GM18507 (cell line): ENCODE data around the gene GLE1.

Experiments
- DNase-seq: peaks from one replicate; pipeline ENCODE4 v3.0.0; 2011; ENCODE audit warnings: low read depth; ENCODE audit not compliant: insufficient read length; ENCODE audit errors: extremely low spot score
- FAIRE-seq: peaks from 2 replicates; lab custom pipeline; 2011; peaks lifted over from hg19 to GRCh38; lab: Jason Lieb, UNC

The GLE1 gene, protein sequence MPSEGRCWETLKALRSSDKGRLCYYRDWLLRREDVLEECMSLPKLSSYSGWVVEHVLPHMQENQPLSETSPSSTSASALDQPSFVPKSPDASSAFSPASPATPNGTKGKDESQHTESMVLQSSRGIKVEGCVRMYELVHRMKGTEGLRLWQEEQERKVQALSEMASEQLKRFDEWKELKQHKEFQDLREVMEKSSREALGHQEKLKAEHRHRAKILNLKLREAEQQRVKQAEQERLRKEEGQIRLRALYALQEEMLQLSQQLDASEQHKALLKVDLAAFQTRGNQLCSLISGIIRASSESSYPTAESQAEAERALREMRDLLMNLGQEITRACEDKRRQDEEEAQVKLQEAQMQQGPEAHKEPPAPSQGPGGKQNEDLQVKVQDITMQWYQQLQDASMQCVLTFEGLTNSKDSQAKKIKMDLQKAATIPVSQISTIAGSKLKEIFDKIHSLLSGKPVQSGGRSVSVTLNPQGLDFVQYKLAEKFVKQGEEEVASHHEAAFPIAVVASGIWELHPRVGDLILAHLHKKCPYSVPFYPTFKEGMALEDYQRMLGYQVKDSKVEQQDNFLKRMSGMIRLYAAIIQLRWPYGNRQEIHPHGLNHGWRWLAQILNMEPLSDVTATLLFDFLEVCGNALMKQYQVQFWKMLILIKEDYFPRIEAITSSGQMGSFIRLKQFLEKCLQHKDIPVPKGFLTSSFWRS

DNA sequence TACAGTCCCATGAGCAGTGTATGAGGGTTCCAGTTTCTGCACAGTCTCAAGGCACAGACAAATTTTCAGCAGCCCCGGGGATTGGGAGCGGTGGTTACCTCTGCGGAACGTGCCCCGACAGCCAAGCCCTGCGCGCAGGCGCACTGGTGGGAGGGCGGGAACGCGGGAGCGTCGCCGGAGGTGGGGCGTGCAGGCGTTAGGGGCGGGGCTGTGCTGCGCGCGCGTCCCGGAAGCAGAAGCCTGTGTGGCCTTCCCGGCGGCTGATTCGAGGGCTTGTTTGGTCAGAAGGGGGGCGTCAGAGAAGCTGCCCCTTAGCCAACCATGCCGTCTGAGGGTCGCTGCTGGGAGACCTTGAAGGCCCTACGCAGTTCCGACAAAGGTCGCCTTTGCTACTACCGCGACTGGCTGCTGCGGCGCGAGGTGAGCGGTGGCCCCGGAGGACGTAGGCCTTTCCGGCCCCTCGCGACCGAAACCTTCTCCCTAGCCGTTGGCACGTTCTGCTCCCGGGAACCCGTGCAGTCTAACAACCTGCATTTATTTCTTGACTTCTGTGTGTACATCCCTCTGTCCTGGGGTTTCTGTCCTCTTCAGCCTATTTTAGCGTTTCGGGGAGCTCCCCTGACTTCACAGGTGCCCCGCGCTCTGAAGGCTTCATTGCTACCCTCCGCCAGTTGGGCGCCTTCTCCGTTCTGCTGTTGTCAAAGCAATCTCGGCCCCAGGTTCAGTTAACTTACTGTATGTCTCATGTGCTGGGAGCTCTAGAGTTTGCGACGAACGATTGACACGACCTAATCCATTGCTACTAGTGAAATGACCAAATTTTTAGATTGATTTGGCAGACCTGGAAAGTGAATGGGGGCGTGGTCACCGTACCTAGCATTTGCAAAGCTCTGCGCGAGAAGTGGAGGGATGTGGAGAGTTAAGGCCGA is at the start of gene GLE1:
TSS of gene GLE1 (plus strand) at position 235 of the 929 bp plus-strand sequence. CDS start at position 322, 87 bp downstream.
- peak; percentile 100 for DNase-seq
- peak; percentile 91 for FAIRE-seq

DNA sequence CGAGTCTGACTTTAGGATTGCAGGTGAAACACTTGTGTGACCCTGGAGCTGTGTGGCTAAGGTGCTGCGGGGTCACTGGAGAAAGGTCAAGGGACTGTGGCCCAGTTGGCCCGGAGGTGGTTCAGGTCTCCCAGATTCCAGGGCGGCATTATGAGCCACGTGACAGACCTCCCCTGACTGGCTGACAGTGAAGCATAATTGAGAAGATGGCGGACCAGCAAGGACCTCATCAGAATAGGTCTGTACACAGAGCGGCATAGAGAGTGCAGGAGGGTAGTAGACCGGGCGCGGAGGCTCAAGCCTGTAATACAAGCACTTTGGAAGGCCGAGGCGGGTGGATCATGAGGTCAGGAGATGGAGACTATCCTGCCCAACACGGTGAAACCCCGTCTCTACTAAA is 49.5 kb upstream of the GLE1 start:
- no peak for FAIRE-seq
- no peak for DNase-seq

DNA sequence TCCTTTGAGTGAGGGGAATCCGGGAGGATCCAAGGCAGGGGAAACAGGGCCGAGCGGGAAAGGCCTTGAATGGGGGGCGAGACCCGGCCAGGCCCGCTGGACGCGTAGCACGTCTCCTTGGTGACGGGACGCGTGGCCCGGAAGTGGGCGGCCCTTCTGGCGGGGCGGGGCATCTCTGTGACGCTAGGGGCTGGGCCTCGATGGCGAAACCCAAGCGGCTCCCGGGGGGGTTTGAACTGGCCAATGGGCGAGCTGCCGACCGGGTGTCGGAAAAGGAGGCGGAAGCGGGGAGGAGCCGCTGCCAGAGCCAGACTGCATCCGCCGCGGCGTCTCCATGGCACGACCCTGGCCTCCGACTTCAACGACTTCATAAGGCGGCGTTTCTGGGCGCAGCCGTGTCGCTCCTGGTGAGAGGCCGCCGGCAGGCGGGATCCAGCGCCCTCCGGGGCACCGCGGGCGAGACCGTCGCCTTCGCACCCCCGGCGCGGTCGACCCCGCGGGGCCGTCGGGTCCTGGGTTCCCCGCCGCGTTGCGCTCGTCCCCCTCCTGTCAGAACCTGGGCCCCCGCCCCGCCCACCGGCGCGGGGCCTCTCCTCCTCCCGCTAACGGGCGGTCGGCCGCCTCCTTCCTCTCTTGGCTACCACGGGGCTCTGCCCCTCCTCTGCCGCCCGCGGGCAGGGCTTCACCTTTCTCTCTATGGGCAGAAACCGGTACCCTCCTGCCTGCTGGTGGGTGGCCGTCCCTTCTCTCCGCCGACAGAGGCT is 48.5 kb upstream of the GLE1 start, which contains the start of gene ODF2:
TSS of gene ODF2 (plus strand) at position 158 of the 764 bp plus-strand sequence. CDS start at position 244, 86 bp downstream.
- DNase-seq, result peak; percentile 99
- FAIRE-seq, result peak; percentile 94

DNA sequence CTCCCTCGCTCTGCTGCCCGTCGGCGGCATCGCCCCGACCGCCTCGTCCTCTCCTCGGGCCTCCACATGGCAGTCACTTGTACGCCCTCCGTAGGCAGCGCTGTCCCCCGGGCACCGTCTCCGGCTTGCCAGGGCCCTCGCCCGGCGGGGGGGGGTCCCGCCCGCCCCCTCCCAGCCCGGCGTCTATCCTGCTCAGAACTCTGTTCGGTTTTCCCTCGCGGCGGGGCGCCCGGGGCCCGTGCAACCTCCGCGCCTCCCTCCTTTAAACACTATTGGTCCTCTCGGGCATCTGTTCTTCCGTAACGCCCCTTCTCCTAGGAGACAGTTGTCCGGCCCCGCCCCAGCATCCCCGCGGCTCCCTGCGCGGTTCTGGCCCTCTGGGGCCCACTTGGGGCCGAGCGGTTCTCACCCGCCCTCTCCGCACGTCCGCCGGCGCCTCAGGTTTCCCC is 47.9 kb upstream of the GLE1 start:
- DNase-seq, result peak; percentile 81
- FAIRE-seq, result peak; percentile 75

DNA sequence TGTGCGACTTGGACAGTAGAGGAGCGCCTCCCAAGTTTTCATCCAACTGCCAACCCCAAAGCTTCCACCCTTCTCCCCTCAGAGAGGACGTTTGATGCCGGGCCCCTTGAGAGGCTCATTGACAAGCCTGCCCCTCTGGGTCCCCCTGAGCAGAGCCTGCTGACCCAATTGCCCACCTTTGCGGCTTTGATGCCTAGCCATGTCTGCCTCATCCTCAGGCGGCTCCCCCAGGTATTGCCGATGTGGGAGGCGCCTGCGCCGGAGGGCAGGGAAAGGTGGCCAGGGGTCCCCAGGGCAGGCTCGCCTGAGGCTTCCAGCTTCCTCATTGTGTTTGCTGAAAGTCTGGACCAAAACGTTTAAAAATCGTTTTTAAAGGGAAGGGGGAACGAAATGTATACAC is 47.3 kb upstream of the GLE1 start:
- FAIRE-seq (no peak), DNase-seq (no peak)

DNA sequence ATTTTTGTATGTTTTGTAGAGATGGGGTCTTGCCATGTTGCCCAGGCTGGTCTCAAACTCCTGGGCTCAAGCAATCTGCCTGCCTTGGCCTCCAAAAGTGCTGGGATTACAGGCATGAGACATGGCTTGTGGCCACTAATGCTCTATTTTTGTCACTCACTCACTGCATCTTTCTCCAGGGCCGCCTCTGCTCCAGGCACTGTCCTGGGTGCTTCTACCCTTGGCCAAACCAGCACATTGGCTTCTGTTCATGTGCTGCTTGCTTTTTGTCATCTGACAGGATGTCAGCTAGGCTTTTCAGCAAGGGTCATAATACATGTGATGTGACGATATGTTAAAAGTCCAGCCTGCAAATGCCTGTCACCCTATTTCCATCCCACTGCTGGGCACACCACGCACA is 45.5 kb upstream of the GLE1 start:
- FAIRE-seq, result no peak
- DNase-seq, result no peak

DNA sequence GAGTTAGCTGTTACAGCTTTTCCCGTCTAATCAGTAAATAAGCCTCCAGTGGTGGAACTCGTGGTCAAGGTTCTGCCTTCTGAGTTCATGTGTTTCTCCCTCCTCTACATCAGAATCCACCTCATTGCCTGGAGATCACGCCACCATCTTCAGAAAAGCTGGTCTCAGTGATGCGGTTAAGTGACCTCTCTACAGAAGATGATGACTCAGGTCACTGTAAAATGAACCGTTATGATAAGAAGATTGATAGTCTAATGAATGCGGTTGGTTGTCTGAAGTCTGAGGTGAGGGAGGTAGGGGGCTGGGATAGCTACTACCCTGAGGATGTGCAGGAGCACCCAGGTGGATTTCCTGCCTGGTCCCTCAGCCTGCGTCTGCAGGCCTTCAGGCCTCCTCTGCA is 35.4 kb upstream of the GLE1 start:
- FAIRE-seq, result no peak
- no peak for DNase-seq

DNA sequence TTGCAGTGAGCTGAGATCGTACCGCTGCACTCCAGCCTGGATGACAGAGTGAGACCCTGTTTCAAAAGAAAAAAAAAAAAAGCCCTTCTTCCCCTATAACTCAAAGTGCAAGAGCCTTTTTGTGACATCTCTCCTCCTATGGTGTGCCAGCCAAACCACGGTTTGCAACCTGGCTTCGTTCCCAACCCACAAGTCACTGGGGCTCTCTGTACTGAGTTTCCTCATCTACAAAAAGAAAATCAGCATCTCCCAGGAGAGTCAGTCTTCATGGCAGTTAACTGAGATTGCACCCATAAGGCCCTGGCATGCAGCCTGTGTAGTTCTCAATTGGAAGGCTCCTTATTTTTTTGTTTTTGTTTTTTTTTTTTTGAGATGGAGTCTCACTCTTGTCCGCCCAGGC is 34.0 kb upstream of the GLE1 start:
- DNase-seq (no peak), FAIRE-seq (no peak)

DNA sequence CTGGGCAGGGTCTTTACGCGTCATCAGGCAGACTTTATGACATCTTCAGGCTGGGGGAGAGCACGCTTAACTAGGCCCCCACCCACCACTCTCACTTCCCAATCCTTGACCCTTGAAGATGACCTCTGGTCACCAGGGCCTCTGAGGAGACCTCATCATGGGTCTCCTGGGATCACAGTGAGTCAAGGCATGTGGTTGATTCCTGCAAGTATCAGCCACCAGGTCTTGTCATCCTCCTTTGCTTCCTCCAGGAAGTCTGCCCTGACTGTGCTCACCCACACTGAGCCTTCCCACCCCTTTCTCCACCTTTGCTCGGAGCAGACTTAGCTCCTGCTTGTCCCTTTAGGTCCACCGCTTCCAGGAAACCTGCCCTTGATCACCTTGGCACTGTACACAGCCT is 31.4 kb upstream of the GLE1 start:
- DNase-seq (no peak), FAIRE-seq (no peak)

DNA sequence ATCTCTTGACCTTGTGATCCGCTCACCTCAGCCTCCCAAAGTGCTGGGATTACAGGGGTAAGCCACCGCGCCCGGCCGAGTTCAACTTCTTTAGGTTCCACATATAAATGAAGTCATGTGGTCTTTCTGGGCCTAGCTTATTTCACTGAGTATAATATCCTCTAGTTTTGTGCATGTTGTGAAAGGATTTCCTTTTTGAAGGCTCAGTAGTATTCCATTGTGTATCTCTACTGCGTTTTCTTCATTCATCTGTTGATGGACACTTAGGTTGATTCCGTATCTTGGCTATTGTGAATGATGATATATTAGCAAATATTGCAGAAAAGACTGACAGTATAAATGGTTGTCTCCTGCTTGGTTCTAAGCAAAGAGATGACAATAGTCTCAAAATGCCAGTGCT is 28.7 kb upstream of the GLE1 start:
- DNase-seq, result no peak
- no peak for FAIRE-seq

DNA sequence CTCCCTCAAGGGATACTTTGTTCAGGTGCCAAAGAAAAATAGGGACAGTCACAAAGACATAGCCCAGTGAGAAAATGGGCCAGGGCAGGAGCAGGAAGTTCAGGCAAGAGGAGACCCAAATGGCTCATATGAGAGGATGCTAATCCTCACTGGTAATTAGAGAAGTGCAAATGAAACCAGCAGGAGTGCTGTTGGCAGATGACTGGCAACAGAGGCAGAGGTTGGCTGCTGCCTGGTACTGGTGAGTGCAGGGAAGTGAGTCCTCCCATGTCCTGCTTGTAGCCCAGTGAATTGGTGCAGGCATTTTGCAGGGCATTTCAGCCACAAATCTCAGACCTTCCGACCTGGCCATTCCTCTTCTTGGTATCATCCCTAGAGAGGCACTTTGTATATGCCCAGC is 25.3 kb upstream of the GLE1 start:
- DNase-seq (no peak), FAIRE-seq (no peak)

DNA sequence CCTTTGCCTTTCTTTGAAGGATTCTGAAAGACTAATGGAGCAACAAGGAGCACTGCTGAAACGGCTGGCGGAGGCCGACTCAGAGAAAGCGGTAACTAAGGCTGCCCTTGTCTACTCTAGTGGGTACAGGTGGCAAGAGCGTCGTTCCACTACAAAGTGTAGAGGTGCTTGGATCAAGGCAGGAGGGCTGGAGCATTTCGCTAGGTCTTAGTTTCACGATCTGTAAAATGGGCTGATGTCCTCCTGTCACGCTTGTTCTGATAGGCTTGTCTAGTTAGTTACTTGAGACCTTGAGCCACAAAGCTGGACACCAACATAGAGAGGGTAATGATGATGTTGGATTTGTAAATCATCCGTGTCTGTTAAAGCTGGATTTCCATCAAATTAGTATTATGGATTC is 23.0 kb upstream of the GLE1 start:
- FAIRE-seq (no peak), DNase-seq (no peak)

DNA sequence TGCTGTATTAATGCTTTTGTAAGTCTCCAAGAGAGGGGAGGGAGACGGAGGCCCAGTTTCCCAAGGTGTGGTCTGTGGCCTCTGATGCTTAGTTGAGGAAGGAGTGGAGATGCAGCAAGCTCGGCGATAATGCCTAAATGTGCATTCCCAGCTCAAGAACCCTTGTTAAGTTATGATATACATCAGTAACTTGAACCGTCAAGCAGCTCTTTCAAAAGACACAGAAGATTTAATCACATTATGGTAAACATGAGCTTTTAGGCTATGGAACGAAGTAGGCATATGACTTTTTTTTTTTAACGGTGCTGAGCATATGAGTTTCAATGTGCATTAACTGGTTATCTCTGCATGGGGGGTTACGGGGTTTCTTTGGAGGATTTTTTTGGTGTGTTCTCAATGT is 22.3 kb upstream of the GLE1 start:
- DNase-seq, result no peak
- FAIRE-seq, result no peak

DNA sequence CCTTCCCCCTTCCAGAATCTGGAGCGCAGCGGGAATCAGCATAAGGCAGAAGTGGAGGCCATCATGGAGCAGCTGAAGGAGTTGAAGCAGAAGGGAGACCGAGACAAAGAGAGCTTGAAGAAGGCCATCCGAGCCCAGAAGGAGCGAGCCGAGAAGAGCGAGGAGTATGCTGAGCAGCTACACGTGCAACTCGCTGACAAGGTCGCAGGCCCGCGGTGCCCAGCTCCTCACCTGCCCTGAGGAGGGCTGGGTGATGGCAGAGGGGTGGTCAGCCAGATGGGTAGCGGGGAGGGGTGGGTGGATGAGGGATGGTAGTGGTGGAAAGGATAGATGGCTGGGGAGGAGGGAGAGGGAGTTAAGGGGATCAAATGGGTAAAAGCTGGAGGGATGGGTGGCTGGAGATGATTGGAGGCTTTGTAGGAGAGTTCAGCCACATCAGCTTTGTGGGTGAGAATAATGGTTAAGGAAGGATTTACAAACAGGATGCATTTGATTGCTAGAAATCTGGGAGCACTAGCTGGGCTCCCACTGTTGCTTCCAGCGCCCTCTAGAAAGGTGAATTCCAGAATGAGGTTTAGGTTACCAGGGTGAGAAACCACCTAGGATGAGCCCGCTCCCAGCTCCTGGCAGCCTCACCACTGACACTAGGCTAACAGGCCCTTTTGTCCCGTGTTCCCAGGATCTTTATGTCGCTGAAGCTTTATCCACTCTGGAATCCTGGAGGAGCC is 19.7 kb upstream of the GLE1 start:
- no peak for FAIRE-seq
- no peak for DNase-seq

DNA sequence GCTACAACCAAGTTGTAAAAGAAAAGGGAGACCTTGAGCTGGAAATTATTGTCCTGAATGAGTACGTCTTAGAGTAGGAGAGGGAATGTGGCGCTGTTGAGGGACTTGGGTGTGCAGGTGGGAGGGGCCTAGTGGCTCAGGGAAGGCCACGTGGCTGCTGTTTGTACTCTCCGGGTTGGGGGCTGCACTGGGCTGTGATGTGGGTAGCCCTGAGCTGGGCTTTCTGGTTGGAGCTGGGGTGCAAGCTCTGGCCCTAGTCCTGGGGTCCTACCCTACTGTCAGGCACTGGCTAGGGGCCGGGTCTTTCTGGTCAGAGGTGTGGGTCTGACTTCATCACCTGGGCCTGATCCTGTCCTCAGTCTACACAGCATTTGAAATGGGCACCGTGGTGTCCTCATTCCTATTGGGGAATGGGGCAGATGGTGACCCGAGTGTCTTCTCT is 19.1 kb upstream of the GLE1 start:
- DNase-seq (no peak), FAIRE-seq (no peak)

DNA sequence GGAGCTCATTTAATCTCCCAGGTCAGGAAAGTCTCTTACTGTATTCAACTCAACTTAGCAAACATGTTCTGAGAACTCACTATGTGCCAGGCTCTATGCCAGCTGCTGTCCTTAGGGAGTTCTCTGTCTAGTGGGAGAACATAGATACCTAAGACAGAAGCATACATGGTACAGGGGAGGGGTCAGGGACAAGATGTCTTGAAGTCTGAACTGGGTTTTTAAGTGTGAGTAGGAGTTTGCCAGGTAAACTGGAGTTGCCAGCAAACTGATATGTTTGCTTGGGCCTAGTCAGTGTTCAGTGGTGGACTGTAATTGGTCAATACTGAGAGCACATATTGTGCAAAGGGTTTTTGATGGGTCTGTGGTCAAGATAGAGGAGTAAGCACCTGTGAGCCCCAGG is 18.3 kb upstream of the GLE1 start:
- FAIRE-seq, result no peak
- no peak for DNase-seq

DNA sequence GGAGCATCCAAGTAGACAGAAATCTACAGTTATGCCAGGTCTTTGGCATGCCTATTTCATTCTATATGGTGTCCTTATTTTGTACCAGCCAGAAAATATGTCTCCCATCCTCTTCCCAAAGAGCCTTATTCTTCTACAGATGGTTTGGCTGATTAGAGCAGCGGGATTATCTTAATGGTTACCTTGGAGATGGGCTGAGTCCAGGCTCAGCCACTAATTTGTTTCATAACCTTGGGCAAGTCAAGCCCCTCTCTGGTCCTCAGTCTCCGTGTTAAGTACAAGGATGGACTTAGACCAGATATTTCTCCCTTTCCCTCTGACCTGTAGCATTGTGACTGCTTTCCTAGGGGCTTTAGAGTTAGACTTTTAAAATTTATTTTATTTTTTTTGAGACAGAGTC is 11.1 kb upstream of the GLE1 start:
- DNase-seq, result no peak
- no peak for FAIRE-seq

DNA sequence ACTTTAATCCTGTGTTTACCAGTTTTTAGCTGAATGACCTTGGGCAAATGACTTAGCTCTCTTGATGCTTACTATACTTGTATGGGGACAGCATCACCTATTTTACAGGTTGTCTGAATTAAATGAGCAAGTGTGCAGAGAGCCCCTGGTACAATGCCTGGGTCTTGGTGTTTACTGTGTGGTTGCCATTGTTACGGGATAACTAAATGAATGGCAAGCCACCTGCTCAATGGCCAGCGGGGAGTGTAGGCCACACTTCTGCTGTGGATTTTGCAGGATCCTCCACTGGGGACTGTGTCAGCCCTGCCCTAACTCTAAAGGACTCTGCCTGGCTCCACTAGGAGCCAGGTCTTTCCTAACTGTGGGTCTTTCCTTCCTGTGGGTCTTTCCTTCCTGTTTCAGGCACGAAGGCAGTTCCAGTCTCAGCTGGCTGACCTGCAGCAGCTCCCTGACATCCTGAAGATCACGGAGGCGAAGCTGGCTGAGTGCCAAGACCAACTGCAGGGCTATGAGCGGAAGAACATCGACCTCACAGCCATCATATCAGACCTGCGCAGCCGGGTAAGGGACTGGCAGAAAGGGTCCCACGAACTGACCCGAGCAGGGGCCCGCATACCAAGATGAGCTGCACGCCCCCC is 10.3 kb upstream of the GLE1 start:
- FAIRE-seq (no peak), DNase-seq (no peak)
